HEK293 (cell line): Measurements from ENCODE around the gene RRBP1.

Source experiments
- CTCF ChIA-PET: fragments of 350-600 bp; formaldehyde crosslinking; extraction: SDS; loops from one replicate; lab custom pipeline; 2021; ENCODE audit warnings: antibody characterized with exemption; lab: Yijun Ruan, JAX
- POLR2A ChIA-PET: fragments of 300-600 bp; formaldehyde crosslinking; extraction: SDS; loops from one replicate; lab custom pipeline; 2020; ENCODE audit warnings: antibody characterized with exemption, inconsistent platforms; lab: Yijun Ruan, JAX
- H3K27ac ChIP-seq: fragments of 200-500 bp; sonication (Bioruptor generic); 2 replicates; pipeline ENCODE4 v1.5.1; 2014; ENCODE audit warnings: low read depth, low read length, control low read depth, inconsistent platforms; ENCODE audit errors: extremely low read depth
- H3K36me3 ChIP-seq, 2 experiments: fragments of 200-500 bp in 1 of 2; sonication (Bioruptor generic) in 1 of 2; 1 replicate in 1 of 2; 2 replicates in 1 of 2; pipeline ENCODE4 v1.5.1; 2014 to 2017; ENCODE audit warnings: inconsistent platforms in 2 of 2, low read length in 2 of 2; ENCODE audit not compliant: control insufficient read depth in 2 of 2, insufficient read depth in 1 of 2
- H3K4me1 ChIP-seq: fragments of 200-500 bp; sonication (Bioruptor generic); 2 replicates; pipeline ENCODE4 v1.5.1; 2014; ENCODE audit warnings: mild to moderate bottlenecking, low read length, inconsistent platforms; ENCODE audit not compliant: control insufficient read depth, insufficient read depth
- H3K4me3 ChIP-seq: 2 replicates; pipeline ENCODE4 v1.5.1; 2011; ENCODE audit warnings: low read depth, mild to moderate bottlenecking, control low read depth, low read length, moderate library complexity
- H3K9me3 ChIP-seq: fragments of 200-500 bp; sonication (Bioruptor generic); 2 replicates; pipeline ENCODE4 v1.5.1; 2014; ENCODE audit warnings: low read depth, low read length, inconsistent platforms; ENCODE audit not compliant: control insufficient read depth, insufficient read depth
- GLIS1 ChIP-seq: fragments of 450-650 bp; formaldehyde crosslinking; IDR thresholded peaks from 2 replicates; pipeline ENCODE4 v1.5.1; 2016; ENCODE audit warnings: missing biosample characterization, missing genetic modification characterization
- KLF8 ChIP-seq: fragments of 450-650 bp; formaldehyde crosslinking; IDR thresholded peaks from 2 replicates; pipeline ENCODE4 v1.5.1; 2016; ENCODE audit warnings: missing biosample characterization, missing genetic modification characterization
- PRDM10 ChIP-seq: fragments of 450-650 bp; formaldehyde crosslinking; IDR thresholded peaks from 2 replicates; pipeline ENCODE4 v1.5.1; 2016; ENCODE audit warnings: missing biosample characterization, missing genetic modification characterization
- SCRT2 ChIP-seq: fragments of 450-650 bp; formaldehyde crosslinking; IDR thresholded peaks from 2 replicates; pipeline ENCODE4 v1.5.1; 2016; ENCODE audit warnings: missing biosample characterization, missing genetic modification characterization
- ZBTB17 ChIP-seq: fragments of 450-650 bp; formaldehyde crosslinking; IDR thresholded peaks from 2 replicates; pipeline ENCODE4 v1.5.1; 2016; ENCODE audit warnings: missing biosample characterization, missing genetic modification characterization
- ZFP69B ChIP-seq: fragments of 450-650 bp; formaldehyde crosslinking; IDR thresholded peaks from 2 replicates; pipeline ENCODE4 v1.5.1; 2016; ENCODE audit warnings: missing biosample characterization, missing genetic modification characterization
- ZIC2 ChIP-seq: fragments of 450-650 bp; formaldehyde crosslinking; IDR thresholded peaks from 2 replicates; pipeline ENCODE4 v1.5.1; 2016; ENCODE audit warnings: missing biosample characterization, missing genetic modification characterization
- ZNF10 ChIP-seq: fragments of 450-650 bp; formaldehyde crosslinking; IDR thresholded peaks from 2 replicates; pipeline ENCODE4 v1.5.1; 2017; ENCODE audit warnings: missing biosample characterization, missing genetic modification characterization
- ZNF112 ChIP-seq: fragments of 450-650 bp; formaldehyde crosslinking; IDR thresholded peaks from 2 replicates; pipeline ENCODE4 v1.5.0; 2017; ENCODE audit warnings: missing biosample characterization, missing genetic modification characterization
- ZNF133 ChIP-seq: fragments of 450-650 bp; formaldehyde crosslinking; IDR thresholded peaks from 2 replicates; pipeline ENCODE4 v1.5.1; 2016; ENCODE audit warnings: missing biosample characterization, missing genetic modification characterization
- ZNF138 ChIP-seq: fragments of 450-650 bp; formaldehyde crosslinking; IDR thresholded peaks from 2 replicates; pipeline ENCODE4 v1.5.1; 2016; ENCODE audit warnings: missing biosample characterization, missing genetic modification characterization, borderline replicate concordance
- ZNF148 ChIP-seq: fragments of 450-650 bp; formaldehyde crosslinking; IDR thresholded peaks from 2 replicates; pipeline ENCODE4 v1.5.0; 2017; ENCODE audit warnings: missing biosample characterization, missing genetic modification characterization, borderline replicate concordance
- ZNF155 ChIP-seq: fragments of 450-650 bp; formaldehyde crosslinking; IDR thresholded peaks from 2 replicates; pipeline ENCODE4 v1.5.1; 2016; ENCODE audit warnings: missing biosample characterization, missing genetic modification characterization
- ZNF214 ChIP-seq: fragments of 450-650 bp; formaldehyde crosslinking; IDR thresholded peaks from 2 replicates; pipeline ENCODE4 v1.5.1; 2017; ENCODE audit warnings: missing biosample characterization, mild to moderate bottlenecking, missing genetic modification characterization, borderline replicate concordance
- ZNF239 ChIP-seq: fragments of 450-650 bp; formaldehyde crosslinking; IDR thresholded peaks from 2 replicates; pipeline ENCODE4 v1.5.1; 2016; ENCODE audit warnings: missing biosample characterization, missing genetic modification characterization
- ZNF324 ChIP-seq: fragments of 450-650 bp; formaldehyde crosslinking; IDR thresholded peaks from 2 replicates; pipeline ENCODE4 v1.5.1; 2016; ENCODE audit warnings: missing biosample characterization, missing genetic modification characterization
- ZNF354C ChIP-seq: fragments of 450-650 bp; formaldehyde crosslinking; IDR thresholded peaks from 2 replicates; pipeline ENCODE4 v1.5.1; 2016; ENCODE audit warnings: missing biosample characterization, missing genetic modification characterization, low read depth, borderline replicate concordance
- ZNF362 ChIP-seq: fragments of 450-650 bp; formaldehyde crosslinking; IDR thresholded peaks from 2 replicates; pipeline ENCODE4 v1.5.1; 2016; ENCODE audit warnings: missing biosample characterization, missing genetic modification characterization
- ZNF48 ChIP-seq: fragments of 450-650 bp; formaldehyde crosslinking; IDR thresholded peaks from 2 replicates; pipeline ENCODE4 v1.5.1; 2016; ENCODE audit warnings: missing biosample characterization, missing genetic modification characterization
- ZNF501 ChIP-seq: fragments of 450-650 bp; formaldehyde crosslinking; IDR thresholded peaks from 2 replicates; pipeline ENCODE4 v1.5.1; 2016; ENCODE audit warnings: missing biosample characterization, missing genetic modification characterization
- ZNF514 ChIP-seq: fragments of 450-650 bp; formaldehyde crosslinking; IDR thresholded peaks from 2 replicates; pipeline ENCODE4 v1.5.1; 2016; ENCODE audit warnings: missing biosample characterization, missing genetic modification characterization
- ZNF561 ChIP-seq: fragments of 450-650 bp; IDR thresholded peaks from 2 replicates; pipeline ENCODE4 v1.5.1; 2018; ENCODE audit warnings: missing biosample characterization, missing genetic modification characterization, borderline replicate concordance

Gene RRBP1

GRCh38 chr20:17572034-17572638, 109.9 kb downstream of the RRBP1 start:
- Histone ChIP-seq H3K36me3 (no peaks in the 10 kb centered on the region), H3K4me3 (peak overlapping the region; percentile 98; the same call in 1 of the 2 replicates), H3K9me3 (no peaks in the 10 kb centered on the region), H3K4me1 (peaks cover 8% of the 10 kb centered on the region), H3K27ac (no peak overlapping the region)
- TF ChIP-seq ZBTB17 (tag by site-specific recombination): no peak
- no peak for TF ChIP-seq ZNF48 (tag by site-specific recombination)
- ChIA-PET CTCF (interaction anchor here (0.7 to 1.5 kb wide), 4 partner anchors 12 to 368 kb away, joined by 4 to 6 read pairs (median 4); no protein-coding TSS in a partner anchor), POLR2A (interaction anchor here (1.4 to 2.9 kb wide), 4 partner anchors 13 to 39 kb away, joined by 4 to 24 read pairs (median 20); no protein-coding TSS in a partner anchor)

- POLR2A ChIA-PET: interaction anchor here (1.1 to 2.9 kb wide), 9 partner anchors 14 to 111 kb away, joined by 4 to 24 read pairs (median 9); partner anchors contain the start of genes BFSP1 and RRBP1
- CTCF ChIA-PET: interaction anchor here (0.6 to 1.3 kb wide), 6 partner anchors 40 to 369 kb away, joined by 3 to 4 read pairs (median 3); no protein-coding TSS in a partner anchor
- 0 out of 2 replicates have a peak overlapping the region, but pooled peaks have one; percentile 99 for H3K27ac ChIP-seq
- TF ChIP-seq ZNF501 (tag by site-specific recombination) (no peak), SCRT2 (no peak), ZNF514 (no peak), ZNF354C (tag by site-specific recombination) (no peak), ZNF138 (tag by site-specific recombination) (no peak), KLF8 (no peak), ZNF214 (tag by site-specific recombination) (no peak), ZNF133 (tag by site-specific recombination) (no peak), ZNF112 (no peak)
- TF ChIP-seq, all 188 proteins: peak for 0
- H3K4me1 ChIP-seq: peaks cover 8% of the 10 kb centered on the region
- no peaks in the 10 kb centered on the region for H3K9me3 ChIP-seq
- H3K4me3 ChIP-seq: peak overlapping the region; percentile 98
- no peaks in the 10 kb centered on the region for H3K36me3 ChIP-seq
Observed at GRCh38 chr20:17571153-17571527, 110.9 kb downstream of the RRBP1 start.

GRCh38 chr20:17570347-17571152, 111.5 kb downstream of the RRBP1 start:
- Histone ChIP-seq H3K4me1 (peaks cover 8% of the 10 kb centered on the region), H3K4me3 (peak overlapping the region; percentile 98), H3K27ac (peak overlapping the region; percentile 99), H3K9me3 (no peaks in the 10 kb centered on the region), H3K36me3 (no peaks in the 10 kb centered on the region)
- POLR2A ChIA-PET: interaction anchor here (0.5 to 2.9 kb wide), 21 partner anchors 9 to 398 kb away, joined by 4 to 24 read pairs (median 6); partner anchors contain the start of genes BFSP1, MGME1, RRBP1 and SNX5
- CTCF ChIA-PET: interaction anchor here (0.6 to 1.3 kb wide), 11 partner anchors 31 to 369 kb away, joined by 3 to 4 read pairs (median 3); no protein-coding TSS in a partner anchor
- TF ChIP-seq ZNF362 (tag by site-specific recombination) (peak; percentile 39; the same call in 1 of the 2 replicates), ZFP69B (tag by site-specific recombination) (no peak), SCRT2 (peak; percentile 35; the same call in 1 of the 2 replicates), ZNF10 (no peak), ZBTB17 (tag by site-specific recombination) (peak; percentile 78; the same call in 1 of the 2 replicates), ZNF148 (tag by site-specific recombination) (no peak), ZNF239 (tag by site-specific recombination) (no peak), ZNF561 (tag by site-specific recombination) (no peak), ZNF155 (tag by site-specific recombination) (no peak), PRDM10 (tag by site-specific recombination) (peak; percentile 92), ZIC2 (tag by site-specific recombination) (peak; percentile 54), GLIS1 (tag by site-specific recombination) (no peak), ZNF324 (tag by site-specific recombination) (no peak)
